Activated CD8-positive, alpha-beta memory T cell treated with anti-CD3 and anti-CD28 coated beads, Interleukin-2, amount 50 U/mL, for 1 hour (primary cell): ENCODE results near the gene LCN6.
"Not testable (repeated sequence)": the region's sequence is repeated elsewhere in the genome, so short reads cannot be mapped to it uniquely, and the experiment has no call there.

Experiments used
- DNase-seq: peaks from one replicate; pipeline ENCODE4 v3.0.0-alpha.2; 2020; ENCODE audit errors: extremely low read depth

The LCN6 gene

GRCh38 chr9:136710543-136710942, 37.8 kb downstream of the LCN6 start:
- no peak for DNase-seq

GRCh38 chr9:136709454-136710109, 38.7 kb downstream of the LCN6 start:
- no peak for DNase-seq

- DNase-seq, result no peak
Measured at GRCh38 chr9:136707849-136708517, 40.3 kb downstream of the LCN6 start.

GRCh38 chr9:136707011-136707410, 41.3 kb downstream of the LCN6 start:
- DNase-seq, result no peak

GRCh38 chr9:136705564-136705963, 42.8 kb downstream of the LCN6 start:
- no peak for DNase-seq

- DNase-seq, result not testable (repeated sequence)
Measured at GRCh38 chr9:136704741-136705140, 43.6 kb downstream of the LCN6 start.

- DNase-seq, result no peak
Measured at GRCh38 chr9:136703276-136703860, 45.0 kb downstream of the LCN6 start.

- no peak for DNase-seq
Measured at GRCh38 chr9:136701668-136702053, 46.7 kb downstream of the LCN6 start.

- peak; percentile 44 for DNase-seq
Measured at GRCh38 chr9:136700959-136701667, 47.2 kb downstream of the LCN6 start.

GRCh38 chr9:136700304-136700703, 48.0 kb downstream of the LCN6 start:
- DNase-seq, result no peak

- DNase-seq, result no peak
Measured at GRCh38 chr9:136698635-136699246, 49.6 kb downstream of the LCN6 start.

GRCh38 chr9:136697821-136698526, 50.4 kb downstream of the LCN6 start:
- no peak for DNase-seq

GRCh38 chr9:136697146-136697820, 51.0 kb downstream of the LCN6 start:
- no peak for DNase-seq

- DNase-seq, result no peak
Measured at GRCh38 chr9:136696502-136696901, 51.8 kb downstream of the LCN6 start.

GRCh38 chr9:136695955-136696354, 52.4 kb downstream of the LCN6 start:
- DNase-seq, result no peak

GRCh38 chr9:136695435-136695895, 52.9 kb downstream of the LCN6 start:
- no peak for DNase-seq

- no peak for DNase-seq
Measured at GRCh38 chr9:136694872-136695247, 53.5 kb downstream of the LCN6 start.

- DNase-seq, result no peak
Measured at GRCh38 chr9:136694163-136694871, 54.0 kb downstream of the LCN6 start.
